Measurements from ENCODE around the gene CAVIN2. TPM values are rescaled to one million over a fixed set of nuclear protein-coding genes. Genes with fewer than 3 reads are reported as not detected.

CAVIN2 gene
- polyA plus RNA-seq, 2 of the 4 experiments (the other 2 are of a cell fraction) = 9.6 to 20.3 TPM

GRCh38 chr2:191835100-191835499, 11.8 kb downstream of the CAVIN2 start:
- POLR2A ChIA-PET = no interaction called here
- H3K9me3 ChIP-seq = no peaks in the 10 kb centered on the region
- ATAC-seq (no peak), FAIRE-seq (no peak), DNase-seq (ENCODE audit: low read depth in 1 of 2, low spot score in 1 of 2) (no peak)
- TF ChIP-seq MAX (IDR thresholded peaks at IDR 0.05) = no peak
- no peak for TF ChIP-seq CTCF (IDR thresholded peaks at IDR 0.05)
- no peak for TF ChIP-seq NR3C1 (IDR thresholded peaks at IDR 0.05)
- no peak for TF ChIP-seq NFE2L2 (conservative IDR thresholded peaks at IDR 0.05; ENCODE audit: low read length)
- no peak for TF ChIP-seq POLR2AphosphoS2 (conservative IDR thresholded peaks at IDR 0.05; ENCODE audit: low read length)
- no peak for TF ChIP-seq RARB (CRISPR knock-in tag; IDR thresholded peaks at IDR 0.05)
- no peak for TF ChIP-seq EHMT2 (IDR thresholded peaks at IDR 0.05; ENCODE audit: low read depth)
- TF ChIP-seq HEYL (CRISPR knock-in tag; IDR thresholded peaks at IDR 0.05) = no peak
- TF ChIP-seq HMGXB4 (CRISPR knock-in tag; IDR thresholded peaks at IDR 0.05; ENCODE audit: borderline replicate concordance) = no peak
- no peak for TF ChIP-seq RCOR1 (IDR thresholded peaks at IDR 0.05; ENCODE audit: low read depth, low read length)
- WGBS (ENCODE audit: missing lambda C conversion rate) = 81% methylated on average over 5 of the region's 5 CpGs
- no peak overlapping the region for H3K4me2 ChIP-seq
- no peak overlapping the region for H3K4me3 ChIP-seq
- CTCF ChIA-PET = interaction anchor here (0.8 to 3.0 kb wide), 3 partner anchors 11 to 23 kb away, joined by 3 to 11 read pairs (median 6); partner anchors contain the start of gene CAVIN2
- no peak overlapping the region for H3K27ac ChIP-seq
- no peaks in the 10 kb centered on the region; the same call in 2 of the 3 replicates for H3K4me1 ChIP-seq

GRCh38 chr2:191833356-191833755, 13.5 kb downstream of the CAVIN2 start:
- Histone ChIP-seq H3K4me1 (no peaks in the 10 kb centered on the region), H3K27ac (no peak overlapping the region), H3K4me3 (no peak overlapping the region), H3K4me2 (no peak overlapping the region), H3K9me3 (no peaks in the 10 kb centered on the region)
- no peak for FAIRE-seq
- ChIA-PET POLR2A (no interaction called here), CTCF (interaction anchor here (3.0 kb wide), 1 partner anchor 21 kb away, joined by 11 read pairs; no protein-coding TSS in a partner anchor)
- TF ChIP-seq ELK1 (IDR thresholded peaks at IDR 0.05; ENCODE audit: low read depth, low read length) (no peak), ZFP36 (IDR thresholded peaks at IDR 0.05; ENCODE audit: borderline replicate concordance, partially characterized antibody) (no peak), TFCP2L1 (CRISPR knock-in tag; IDR thresholded peaks at IDR 0.05) (no peak), RNF2 (IDR thresholded peaks at IDR 0.05; ENCODE audit: borderline replicate concordance, low read depth) (no peak), CBX8 (IDR thresholded peaks at IDR 0.05) (no peak), PHF8 (IDR thresholded peaks at IDR 0.05; ENCODE audit: borderline replicate concordance, low read depth) (no peak)
- no peak for DNase-seq (ENCODE audit: low read depth in 1 of 2, low spot score in 1 of 2)
- no peak for ATAC-seq
- WGBS (ENCODE audit: missing lambda C conversion rate) = 89% methylated on average over 4 of the region's 4 CpGs

GRCh38 chr2:191832668-191833067, 14.2 kb downstream of the CAVIN2 start:
- FAIRE-seq (no peak), DNase-seq (ENCODE audit: low read depth in 1 of 2, low spot score in 1 of 2) (no peak), ATAC-seq (no peak)
- CTCF ChIA-PET = interaction anchor here (3.0 kb wide), 1 partner anchor 21 kb away, joined by 11 read pairs; no protein-coding TSS in a partner anchor
- POLR2A ChIA-PET = no interaction called here
- H3K4me2 ChIP-seq = no peak overlapping the region
- H3K27ac ChIP-seq = no peak overlapping the region
- H3K4me3 ChIP-seq = no peak overlapping the region
- no peaks in the 10 kb centered on the region for H3K4me1 ChIP-seq
- H3K9me3 ChIP-seq = no peaks in the 10 kb centered on the region
- TF ChIP-seq MAZ (IDR thresholded peaks at IDR 0.05; ENCODE audit: borderline replicate concordance, low read depth, low read length) (no peak), RNF2 (IDR thresholded peaks at IDR 0.05; ENCODE audit: borderline replicate concordance, low read depth) (no peak), ELK1 (IDR thresholded peaks at IDR 0.05; ENCODE audit: low read depth, low read length) (no peak), NR3C1 (IDR thresholded peaks at IDR 0.05) (no peak), EHF (CRISPR knock-in tag; IDR thresholded peaks at IDR 0.05) (no peak), HES2 (IDR thresholded peaks at IDR 0.05) (no peak), CEBPB (IDR thresholded peaks at IDR 0.05) (no peak), MAFK (IDR thresholded peaks at IDR 0.05; ENCODE audit: partially characterized antibody) (no peak), POLR2AphosphoS2 (conservative IDR thresholded peaks at IDR 0.05; ENCODE audit: low read length) (no peak), EP300 (IDR thresholded peaks at IDR 0.05) (no peak), REST (IDR thresholded peaks at IDR 0.05) (no peak)
